CD4-positive, alpha-beta T cell treated with Interferon gamma for 1 hour (primary cell): ENCODE measurements around the gene RPL36.
"Not testable (repeated sequence)": the region's sequence is repeated elsewhere in the genome, so short reads cannot be mapped to it uniquely, and the experiment has no call there.

Experiments
- DNase-seq: peaks from one replicate; pipeline ENCODE4 v3.0.0-alpha.2; 2020

Gene RPL36

DNA sequence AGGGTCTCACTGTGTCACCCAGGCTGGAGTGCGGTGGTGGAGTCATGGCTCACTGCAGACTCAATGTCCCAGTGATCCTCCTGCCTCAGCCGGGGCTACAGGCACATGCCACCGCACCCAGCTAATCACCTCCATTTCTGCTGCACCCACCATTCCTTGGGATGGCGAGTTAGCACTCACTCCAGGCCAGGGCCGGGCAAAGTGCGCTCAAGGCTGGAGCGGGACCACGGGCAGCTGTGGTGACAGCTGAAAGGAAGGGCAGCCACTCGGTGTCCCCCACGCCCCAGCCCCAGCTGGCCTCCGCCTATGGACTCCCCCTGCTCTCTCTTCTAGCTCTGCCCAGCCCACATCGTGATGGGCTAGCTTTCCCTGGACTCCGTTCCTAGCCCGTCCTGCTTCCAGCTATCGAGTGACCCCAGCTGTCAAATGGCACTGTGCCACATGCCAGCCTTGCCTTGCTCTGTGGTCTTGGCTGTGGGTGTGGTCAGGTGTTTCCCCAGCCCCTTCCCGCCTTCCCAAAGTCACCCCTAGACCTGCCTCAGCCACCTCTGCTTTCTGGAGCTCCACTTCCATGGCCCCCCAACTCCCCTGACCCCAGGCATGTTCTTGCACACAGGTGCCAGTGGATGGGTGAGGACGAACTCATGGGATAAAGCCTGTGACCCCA lies 13.9 kb upstream of the RPL36 start:
- no peak for DNase-seq

DNA sequence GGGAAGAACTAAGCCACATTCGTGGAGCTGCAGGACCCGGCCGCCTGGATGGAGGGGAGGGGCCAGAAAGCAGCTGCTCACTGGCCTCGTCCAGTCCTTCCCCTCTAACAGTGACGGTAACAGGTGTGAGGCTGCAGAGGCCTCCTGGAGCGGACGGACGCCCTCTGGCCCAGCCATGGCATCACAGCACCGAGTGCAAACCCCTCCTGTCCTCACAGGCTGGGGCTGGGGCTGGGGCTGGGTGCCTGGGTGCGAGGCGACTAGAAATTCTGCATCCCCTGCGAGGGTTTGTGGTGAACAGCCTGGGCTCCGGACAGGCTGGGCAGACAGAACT lies 13.4 kb upstream of the RPL36 start:
- DNase-seq: no peak

DNA sequence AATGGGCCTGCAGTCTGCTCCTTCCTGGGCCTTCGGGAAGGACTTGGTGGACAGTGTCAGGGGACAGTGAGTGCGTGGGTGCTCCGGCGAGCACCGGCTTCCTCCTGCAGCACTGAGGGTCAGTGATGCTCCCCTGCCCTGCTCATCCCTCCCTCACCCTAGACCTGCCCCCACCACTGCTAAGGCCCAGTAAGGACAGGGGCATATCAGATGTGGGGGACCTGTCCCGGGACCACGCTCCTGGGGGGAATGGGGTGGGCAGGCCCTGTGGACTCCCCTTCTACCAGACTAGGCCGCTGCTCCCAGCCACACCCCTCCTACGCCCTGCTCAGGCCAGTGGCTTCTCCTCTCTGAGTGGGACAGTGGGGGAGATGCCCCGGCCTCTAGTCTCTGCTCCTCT lies 13.0 kb upstream of the RPL36 start:
- DNase-seq: no peak

DNA sequence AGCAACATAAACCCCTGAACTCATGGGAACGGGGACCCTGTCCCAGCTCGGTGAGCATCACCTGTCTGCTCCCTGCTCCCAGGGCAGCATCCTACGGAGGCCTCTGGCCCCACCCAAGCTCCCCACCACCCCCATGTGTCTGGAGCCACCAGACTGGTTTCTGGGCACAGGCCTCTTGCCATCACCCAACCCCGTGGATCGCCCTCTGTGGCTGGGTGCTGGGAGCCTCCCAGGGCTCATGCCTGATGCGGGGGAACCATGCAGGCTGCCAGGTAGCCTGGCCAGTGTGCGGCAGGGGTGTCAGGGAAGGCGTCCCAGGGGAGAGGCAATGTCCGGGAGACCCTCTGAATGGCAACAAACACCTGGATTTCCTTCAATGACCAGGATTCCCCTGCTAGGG lies 12.5 kb upstream of the RPL36 start:
- no peak for DNase-seq

DNA sequence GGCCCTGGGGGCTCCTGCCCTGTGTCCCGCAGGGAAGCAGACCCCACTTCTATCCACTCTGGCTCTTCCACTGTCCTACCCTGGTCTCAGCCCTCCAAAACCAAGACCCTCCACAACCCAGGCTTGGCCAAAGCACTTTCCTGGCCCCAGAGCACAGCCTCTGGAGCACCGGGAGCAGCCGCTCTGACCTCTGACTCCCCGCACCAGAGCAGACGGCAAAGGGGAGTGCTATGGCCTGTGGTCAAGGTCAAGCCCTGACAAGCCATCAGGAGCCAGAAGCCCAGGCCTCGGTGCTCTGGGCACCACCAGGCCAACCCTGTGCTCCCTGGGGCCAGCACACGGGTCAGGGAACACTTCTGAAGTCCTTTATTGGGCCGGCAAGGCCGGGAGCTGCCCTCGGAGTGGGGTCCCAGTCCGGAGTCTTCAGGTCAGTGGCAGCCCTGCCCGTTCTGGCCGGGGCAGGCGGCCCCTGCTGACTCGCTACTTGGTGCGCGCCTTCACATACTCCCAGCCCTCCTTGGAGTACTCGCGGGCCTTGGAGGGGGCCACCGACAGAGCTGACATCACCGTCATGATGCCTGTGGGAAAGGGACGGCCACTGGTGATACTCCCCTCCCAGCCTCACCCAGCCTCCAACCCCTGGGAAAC lies 11.9 kb upstream of the RPL36 start:
- no peak for DNase-seq

DNA sequence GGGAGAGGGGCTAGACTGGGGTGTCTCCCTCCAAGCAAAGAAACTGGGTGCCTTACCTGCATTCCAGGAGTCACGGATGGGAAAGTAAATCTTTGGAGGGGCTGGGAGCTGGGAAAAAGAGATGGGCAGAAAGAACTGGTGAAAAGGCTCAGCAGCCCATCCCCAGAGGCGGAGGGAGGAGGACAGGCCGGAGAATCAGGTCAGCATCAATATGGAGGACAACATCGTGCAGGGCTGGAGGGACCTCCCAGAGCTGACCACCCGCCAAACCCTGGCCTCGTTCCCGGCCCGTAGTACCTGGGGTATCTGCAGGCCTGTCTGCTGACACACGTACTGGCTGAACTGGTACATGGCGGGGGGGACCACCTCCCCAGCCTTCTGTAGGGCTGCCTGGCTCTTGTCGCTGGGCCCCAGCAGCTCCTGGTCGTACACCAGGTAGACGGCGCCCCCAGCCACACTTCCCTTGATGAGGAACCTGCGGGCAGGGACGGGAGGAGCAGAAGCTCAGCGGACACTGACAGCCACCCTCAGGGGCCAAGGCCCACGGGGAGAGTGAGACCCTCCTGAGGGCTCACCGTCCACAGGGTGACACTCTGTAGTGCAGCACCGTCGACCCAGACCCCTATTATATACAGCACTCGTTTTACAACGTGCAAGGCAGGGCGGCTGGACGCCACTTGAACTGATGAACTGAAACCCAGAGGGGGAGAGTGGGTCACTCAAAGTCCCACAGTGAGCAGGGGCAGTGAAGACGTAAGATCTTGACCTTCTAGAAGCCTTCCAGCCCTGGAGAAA lies 10.6 kb upstream of the RPL36 start:
- no peak for DNase-seq

DNA sequence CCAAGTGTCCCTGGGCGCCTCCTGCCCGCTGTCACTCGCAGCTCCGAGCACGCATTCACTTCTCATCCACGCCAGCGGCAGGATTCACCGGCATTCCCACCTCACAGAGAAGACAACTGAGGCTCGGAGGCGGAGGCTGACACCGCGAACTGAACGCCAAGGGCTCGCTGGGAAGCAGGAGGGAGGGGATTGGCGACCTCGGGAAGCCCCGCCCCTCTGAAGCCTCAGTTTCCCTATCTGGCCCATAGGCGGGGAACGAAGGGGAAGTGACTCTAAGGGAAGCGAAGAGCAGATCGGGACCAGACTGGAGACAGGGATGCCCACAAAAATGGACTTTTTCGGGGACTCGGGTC lies 10.0 kb upstream of the RPL36 start:
- DNase-seq: no peak

DNA sequence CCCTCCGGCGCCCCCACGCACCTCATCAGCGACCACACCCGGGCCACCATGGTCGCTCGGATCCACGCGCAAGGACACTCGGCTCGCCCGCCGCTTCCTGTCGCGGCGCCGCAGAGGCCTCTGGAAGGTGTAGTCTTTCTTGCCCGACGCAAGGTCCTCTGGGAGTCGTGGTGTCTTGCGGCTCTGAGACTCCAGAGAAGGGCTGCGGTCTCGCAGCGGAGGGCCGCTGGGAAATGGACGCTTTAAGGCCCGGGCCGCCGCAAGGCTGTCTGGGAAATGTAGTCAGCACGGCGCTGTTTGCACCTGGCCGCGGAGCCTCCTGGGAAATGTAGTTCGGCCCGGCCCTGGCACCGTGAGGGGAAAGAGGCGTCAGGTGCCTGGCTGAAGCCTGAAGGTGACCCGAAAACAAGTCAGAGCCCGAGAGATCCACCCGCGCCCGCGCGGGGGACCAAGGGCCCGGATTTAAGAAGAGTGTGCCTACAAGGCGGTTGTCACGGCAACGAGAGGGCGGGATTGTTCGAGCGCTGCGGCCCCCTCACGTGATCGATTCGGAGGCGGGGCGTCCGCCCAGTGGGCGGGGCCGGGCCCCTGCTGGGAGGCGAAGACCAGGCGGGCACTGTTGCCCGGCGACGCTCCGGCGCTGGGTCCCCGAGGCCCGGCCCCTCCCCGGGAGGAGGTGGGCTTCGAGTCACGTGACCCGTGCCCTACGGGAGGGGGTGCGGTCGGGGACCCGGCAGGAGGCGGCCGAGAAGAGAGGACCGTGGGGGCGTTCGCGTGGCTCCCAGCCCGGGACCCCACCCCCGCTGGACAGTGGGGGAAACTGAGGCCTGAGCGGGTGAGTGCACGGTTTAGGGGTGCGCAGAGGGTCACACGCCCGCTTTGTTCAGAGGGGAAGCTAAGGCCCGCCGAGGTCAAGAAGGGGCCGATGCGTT lies 9.4 kb upstream of the RPL36 start, which contains the start of the genes HSD11B1L and MICOS13:
HSD11B1L (plus strand) TSS at position 591 of the 932 bp plus-strand sequence. CDS start 3,806 bp downstream, outside the sequence.
MICOS13 (minus strand) TSS at position 80 of the 932 bp plus-strand sequence; CDS start at position 50, 30 bp downstream.
- peak; percentile 99 for DNase-seq

DNA sequence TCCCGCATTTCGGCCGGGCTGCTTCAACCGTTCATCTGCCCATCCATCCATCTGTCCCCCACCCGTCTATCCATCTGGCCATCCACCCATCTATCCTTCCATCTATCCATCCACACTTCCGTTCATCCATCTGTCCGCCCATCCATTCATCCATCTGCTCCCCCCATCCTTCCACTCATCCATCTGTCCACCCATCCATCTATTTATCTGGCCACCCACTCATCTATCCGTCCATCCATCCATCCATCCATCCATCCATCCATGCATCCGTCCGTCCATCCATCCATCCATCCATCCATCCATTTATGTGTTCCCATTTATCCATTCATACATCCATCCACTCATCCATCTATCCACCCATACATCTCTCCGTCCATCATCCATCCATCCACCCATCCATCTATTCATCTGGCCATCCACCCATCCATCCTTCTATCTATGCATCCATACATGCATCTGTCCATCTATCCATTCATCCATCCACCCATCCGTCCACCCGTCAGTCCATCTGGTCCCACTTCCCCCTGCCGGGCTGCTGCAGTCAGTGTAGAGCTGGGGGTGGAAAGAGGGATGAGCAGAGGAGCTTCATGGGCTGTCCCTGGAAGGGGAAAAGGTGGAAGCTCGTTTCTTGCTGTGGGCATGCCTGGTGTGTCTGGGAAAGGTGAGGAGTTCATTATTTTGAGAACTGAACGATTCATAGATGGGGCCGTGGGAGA lies 8.5 kb upstream of the RPL36 start:
- no peak for DNase-seq

DNA sequence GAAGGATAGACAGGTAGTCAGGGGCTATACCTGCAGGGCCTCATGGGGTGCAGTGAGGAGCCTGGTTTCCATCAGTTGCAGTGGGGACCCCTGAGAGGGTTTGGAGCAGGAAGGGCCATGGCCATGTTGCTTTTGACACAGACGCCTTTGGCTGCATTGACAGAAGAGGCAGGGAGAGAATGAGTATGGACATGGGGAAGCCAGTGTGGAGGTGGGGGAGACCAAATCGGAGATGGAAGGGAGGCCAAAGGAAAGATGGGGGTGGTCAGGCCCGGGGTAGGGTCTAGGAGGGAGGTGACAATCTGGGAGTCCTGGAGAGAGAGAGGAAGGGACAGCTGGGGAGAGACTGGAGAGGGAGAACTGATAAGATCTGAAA lies 8.0 kb upstream of the RPL36 start:
- no peak for DNase-seq

DNA sequence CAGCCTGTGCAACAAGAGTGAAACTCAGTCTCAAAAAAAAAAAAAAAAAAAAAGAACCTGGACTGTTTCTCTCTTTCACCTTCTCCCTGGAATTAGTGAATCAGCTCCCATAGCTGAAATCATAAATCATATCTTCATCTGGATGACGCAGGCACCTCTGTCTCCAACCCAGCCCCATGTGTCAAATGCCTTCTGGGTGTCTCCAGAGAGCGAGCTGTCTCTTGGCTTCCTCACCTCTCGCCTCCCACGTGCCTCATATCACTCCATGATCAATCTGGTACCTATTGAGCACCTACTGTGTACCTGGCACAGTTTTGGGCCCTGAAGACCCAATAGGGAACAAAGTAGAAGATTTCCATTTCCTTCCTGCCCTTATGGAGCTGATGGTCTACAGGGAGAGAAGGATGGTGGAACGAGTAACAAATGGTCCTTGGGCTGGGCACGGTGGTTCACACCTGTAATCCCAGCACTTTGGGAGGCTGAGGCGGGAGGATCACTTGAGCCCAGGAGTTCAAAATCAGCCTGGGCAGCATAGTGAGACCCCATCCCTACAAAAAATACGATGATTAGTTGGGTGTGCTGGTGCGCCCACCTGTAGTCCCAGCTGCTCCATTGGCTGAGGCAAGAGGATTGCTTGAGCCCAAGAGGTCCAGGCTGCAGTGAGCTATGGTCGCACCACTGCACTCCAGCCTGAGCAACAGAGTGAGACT lies 6.8 kb upstream of the RPL36 start:
- DNase-seq: no peak

DNA sequence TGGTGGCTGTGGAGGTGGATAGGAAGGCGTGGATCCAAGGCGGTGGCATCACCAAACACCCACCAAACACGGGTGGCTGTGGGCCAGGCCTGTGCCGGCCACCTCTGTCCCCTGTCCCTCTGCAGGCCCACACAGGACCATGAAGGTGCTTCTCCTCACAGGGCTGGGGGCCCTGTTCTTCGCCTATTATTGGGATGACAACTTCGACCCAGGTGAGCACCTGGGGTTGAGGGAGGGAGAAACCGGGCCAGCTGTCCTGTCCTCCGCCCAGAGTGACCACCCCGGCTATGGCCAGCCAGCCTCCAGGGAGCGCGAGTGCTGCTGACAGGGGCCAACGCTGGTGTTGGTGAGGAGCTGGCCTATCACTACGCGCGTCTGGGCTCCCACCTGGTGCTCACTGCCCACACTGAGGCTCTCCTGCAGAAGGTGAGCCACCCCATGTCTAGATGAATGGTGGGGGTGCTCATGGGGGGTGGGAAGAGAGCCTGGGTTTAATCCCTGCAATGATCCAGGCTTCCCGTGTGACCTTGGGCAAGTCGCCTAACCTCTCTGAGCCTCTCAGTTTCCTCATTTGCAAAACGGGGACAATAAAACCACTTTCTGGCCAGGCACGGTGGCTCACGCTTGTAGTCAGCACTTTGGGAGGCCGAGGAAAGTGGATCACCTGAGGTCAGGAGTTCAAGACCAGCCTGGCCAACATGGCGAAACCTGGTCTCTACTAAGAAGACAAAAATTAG lies 5.2 kb upstream of the RPL36 start:
- DNase-seq: no peak

DNA sequence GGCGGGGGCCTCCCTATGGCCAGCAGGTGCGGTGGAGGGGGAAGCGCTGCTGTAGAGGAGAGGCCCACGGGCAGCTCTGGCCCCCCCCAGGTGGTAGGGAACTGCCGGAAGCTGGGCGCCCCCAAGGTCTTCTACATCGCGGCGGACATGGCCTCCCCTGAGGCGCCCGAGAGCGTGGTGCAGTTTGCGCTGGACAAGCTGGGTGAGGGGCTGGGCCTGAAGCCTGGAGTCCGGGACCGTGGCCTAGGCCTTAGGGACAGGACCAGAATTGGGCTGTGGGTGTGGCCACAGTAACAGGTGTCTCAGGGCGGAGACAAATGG lies 3.8 kb upstream of the RPL36 start:
- no peak for DNase-seq

DNA sequence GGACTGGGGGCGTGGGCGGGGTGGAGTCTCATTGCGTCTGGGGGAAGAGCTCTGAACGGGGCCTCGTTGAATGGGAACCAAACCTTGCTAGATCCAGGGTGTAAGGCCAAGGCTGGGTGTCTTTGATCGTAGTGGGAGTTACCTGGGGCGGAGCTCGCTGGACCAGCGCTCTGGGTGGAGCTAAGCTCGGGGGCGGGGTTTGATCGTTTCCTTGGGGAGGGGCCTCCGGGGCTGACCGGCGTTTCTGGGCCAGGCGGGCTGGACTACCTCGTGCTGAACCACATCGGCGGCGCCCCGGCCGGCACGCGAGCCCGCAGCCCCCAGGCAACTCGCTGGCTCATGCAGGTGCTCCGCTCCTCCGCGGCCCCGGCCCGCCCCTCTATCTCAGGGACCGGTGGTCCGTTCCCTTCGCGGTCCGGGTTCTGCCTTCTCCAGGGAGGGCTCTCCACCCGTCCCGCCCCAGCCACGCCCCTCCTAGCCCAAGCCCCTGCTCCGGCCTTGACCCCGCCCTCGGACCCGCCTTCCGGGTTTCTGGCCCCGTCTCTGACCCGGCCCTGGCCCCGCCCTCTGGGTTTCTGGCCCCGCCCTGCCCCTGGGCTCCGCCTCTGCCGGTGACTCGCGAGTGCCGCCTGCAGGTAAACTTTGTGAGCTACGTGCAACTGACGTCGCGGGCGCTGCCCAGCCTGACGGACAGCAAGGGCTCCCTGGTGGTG lies 3.3 kb upstream of the RPL36 start:
- peak; percentile 94 for DNase-seq

DNA sequence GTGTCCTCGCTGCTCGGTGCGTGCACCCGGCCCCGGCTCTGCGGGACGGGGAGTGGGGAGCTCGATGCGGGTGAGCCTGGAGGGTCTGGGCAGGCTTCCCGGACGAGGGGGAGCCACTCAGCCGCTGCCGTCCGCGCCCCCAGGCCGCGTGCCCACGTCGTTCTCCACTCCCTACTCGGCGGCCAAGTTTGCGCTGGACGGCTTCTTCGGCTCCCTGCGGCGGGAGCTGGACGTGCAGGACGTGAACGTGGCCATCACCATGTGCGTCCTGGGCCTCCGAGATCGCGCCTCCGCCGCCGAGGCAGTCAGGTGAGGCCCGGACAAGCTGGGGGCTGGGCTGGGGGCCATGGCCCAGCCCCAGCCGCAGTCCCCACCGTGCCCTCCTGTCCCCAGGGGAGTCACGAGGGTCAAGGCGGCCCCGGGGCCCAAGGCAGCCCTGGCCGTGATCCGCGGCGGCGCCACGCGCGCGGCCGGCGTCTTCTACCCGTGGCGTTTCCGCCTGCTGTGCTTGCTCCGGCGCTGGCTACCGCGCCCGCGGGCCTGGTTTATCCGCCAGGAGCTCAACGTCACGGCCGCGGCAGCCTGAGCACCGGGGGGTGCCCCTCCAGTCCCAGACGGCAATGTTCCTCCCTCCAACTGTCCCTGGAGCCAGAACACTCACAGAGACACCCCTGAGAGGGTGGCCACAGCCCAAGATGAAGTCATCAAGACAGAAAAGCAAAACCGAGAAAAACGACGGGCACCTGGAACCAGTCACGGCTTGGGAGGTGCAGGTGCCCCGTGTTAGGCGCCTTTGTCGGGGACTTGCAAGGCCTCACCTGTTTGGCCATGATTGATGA lies 2.5 kb upstream of the RPL36 start:
- no peak for DNase-seq

DNA sequence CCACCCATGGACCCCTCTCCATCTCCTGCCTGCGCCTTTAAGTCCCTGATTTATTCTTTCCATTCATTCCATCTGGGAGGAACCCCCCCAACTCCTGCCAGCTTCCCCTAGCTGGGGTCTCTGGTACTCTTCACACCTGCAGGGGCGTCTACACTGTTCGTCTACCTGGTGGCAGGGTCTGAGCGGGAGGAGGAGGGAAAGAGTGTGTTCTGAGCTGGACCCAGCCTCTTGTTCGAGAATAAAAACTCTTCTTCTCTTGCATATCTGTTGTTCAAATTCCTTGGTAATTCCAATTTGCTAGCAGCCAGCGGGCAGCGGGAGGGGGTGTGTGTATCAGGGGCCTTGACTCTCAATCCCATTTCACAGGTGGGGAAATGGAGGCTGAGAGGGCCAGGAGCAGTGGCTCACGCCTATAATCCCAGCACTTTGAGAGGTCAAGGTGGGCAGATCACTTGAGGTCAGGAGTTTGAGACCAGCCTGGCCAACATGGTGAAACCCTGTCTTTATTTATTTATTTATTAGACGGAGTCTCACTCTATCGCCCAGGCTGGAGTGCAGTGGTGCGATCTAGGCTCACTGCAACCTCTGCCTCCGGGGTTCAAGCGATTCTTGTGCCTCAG lies 1.7 kb upstream of the RPL36 start:
- not testable (repeated sequence) for DNase-seq

DNA sequence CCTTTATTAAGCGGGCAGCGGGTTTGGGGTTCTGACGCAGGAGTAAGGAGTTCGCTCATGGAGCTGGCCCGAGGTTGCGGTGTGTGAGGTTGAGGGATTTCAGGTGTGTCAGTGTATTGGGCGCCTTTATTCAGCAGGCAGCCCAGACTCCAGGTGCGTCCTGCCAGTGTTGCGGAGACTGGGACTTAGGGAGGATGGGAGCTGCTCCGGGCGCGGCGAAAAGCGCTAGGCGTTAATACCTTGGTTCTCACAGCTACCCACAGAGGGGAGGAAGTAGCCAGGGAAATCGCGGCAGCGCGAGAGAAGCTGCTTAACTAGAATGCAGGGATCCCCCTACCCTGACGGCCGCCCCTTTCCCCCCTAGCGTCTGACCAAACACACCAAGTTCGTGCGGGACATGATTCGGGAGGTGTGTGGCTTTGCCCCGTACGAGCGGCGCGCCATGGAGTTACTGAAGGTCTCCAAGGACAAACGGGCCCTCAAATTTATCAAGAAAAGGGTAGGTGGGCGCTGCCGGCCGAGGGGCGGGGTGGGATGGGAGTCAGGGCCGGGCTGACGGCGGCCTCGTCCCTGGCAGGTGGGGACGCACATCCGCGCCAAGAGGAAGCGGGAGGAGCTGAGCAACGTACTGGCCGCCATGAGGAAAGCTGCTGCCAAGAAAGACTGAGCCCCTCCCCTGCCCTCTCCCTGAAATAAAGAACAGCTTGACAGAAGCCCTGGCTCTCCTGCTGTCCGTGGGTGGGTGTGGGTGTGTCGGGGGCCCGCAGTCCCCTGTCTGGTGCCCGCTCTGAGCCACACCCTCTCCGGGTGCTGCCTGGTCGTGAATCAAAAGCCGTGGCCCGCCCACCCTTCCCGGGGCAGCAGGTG lies 1.1 kb downstream of the RPL36 start:
- peak; percentile 24 for DNase-seq
